Esophagus squamous epithelium (tissue), 5 donors: Measurements from ENCODE around the gene GABPB2. TPM values are rescaled to one million over a fixed set of nuclear protein-coding genes. Genes with fewer than 3 reads are reported as not detected.

Experiments
- DNase-seq: peaks from one replicate; lab custom pipeline; 2025; lab: John Stamatoyannopoulos, UW
- H3K27ac ChIP-seq, 4 donors: fragments of 200-600 bp; sonication (generic); one replicate each; pipeline ENCODE4 v1.5.1; 2016 to 2019; ENCODE audit warnings: mild to moderate bottlenecking in 1 of 4
- H3K27me3 ChIP-seq, 4 donors: fragments of 200-600 bp; sonication (generic); 1 replicate in 3 of 4; 2 replicates in 1 of 4; pipeline versions ENCODE4 v1.5.1 to v1.6.0; 2017 to 2021; ENCODE audit warnings: antibody characterized with exemption in 1 of 4
- H3K36me3 ChIP-seq, 3 donors: fragments of 200-600 bp; sonication (generic); one replicate each; pipeline ENCODE4 v1.5.1; 2016 to 2019
- H3K4me1 ChIP-seq, 3 donors: fragments of 200-600 bp; sonication (generic); one replicate each; pipeline ENCODE4 v1.5.1; 2017 to 2019
- H3K4me3 ChIP-seq, 4 donors: fragments of 200-600 bp; sonication (generic); 1 replicate in 3 of 4; 2 replicates in 1 of 4; pipeline ENCODE4 v1.5.1; 2016 to 2019; ENCODE audit warnings: mild to moderate bottlenecking in 2 of 4, moderate library complexity in 1 of 4
- H3K9me3 ChIP-seq, 3 donors: fragments of 200-600 bp; sonication (generic); one replicate each; pipeline ENCODE4 v1.5.1; 2016 to 2019
- POLR2A ChIP-seq, 4 donors: fragments of 450-650 bp; IDR thresholded peaks; one replicate each; pipeline ENCODE4 v1.6.1; 2017; ENCODE audit warnings: antibody characterized with exemption in 4 of 4, mild to moderate bottlenecking in 4 of 4, moderate library complexity in 3 of 4
- WGBS, 2 donors: methylation state at CpG; one replicate each; pipeline ENCODE4 v1.1.5; 2018; 5-methylcytosine and 5-hydroxymethylcytosine counted together
- intact Hi-C: fragments of 100-400 bp; cut with DNase I; formaldehyde crosslinking; loops from one replicate; pipeline ENCODE4 v1.15.0; 2022
- total RNA-seq, 4 donors: library from RNA; depleted of rRNA; stranded (reverse); fragments of >200 nt; gene quantifications; one replicate each; pipeline ENCODE4 v1.1.0, GENCODE V29; 2016
- TF ChIP-seq, protein P1 (sequence below), 6 experiments: fragments of 450-650 bp in 4 of 6; fragments of 200-600 bp in 2 of 6; sonication (generic) in 2 of 6; IDR thresholded peaks; one replicate each; pipeline ENCODE4 v1.5.1; 2016 to 2019; ENCODE audit warnings: antibody characterized with exemption in 6 of 6, mild to moderate bottlenecking in 4 of 6, moderate library complexity in 4 of 6
- donor health status: DM: yes; HTN: yes; CAD: no.

Gene GABPB2
- total RNA-seq, 4 donors from 2014 or later: 7.1 to 15.8 (median 11.0) TPM

DNA sequence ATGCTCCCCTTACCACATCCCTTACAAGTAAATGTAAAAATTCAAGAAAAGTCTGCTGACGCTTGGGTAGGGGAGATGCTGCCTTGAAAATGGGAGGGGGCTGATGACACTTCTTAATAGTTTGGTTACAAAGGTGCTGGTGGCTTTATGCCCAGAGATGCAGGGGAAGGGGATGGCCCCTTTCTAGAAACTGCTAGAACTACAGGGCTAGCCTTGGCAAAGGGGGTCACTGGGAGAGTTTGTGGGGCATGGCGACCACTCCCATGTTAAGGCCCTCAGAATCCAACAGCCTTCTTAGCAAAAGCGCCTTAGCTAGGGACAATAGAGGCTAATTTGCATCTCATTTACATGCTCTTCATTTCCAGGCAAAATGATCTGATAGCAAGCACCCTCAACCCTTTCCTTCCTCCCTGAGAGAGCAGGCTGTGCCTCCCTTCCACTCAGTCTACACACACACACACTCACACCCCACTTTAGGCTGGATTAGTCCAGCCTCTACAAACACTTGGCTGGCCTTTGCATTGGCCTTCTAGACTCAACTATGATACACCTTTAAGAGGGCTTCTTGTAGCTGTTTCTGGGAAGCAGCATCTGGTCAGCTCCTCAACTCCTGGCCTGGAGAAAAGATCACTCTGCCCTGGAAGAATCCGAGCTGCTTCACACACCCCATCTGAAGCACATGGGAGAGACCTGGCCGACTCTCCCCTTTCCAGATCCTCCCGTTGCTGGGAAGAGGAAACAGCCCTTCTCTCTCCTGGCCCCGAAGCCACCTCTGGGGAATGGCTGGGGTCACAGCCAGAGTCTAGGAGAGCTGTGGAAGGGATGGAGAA is 74.1 kb downstream of the GABPB2 start:
- Histone ChIP-seq H3K9me3 (no peaks in the 10 kb centered on the region), H3K27me3 (peaks cover 0 to 7% (median 0%) of the 10 kb centered on the region in 4 donors), H3K27ac (peak overlapping the region in 3 of 4 donors; percentile 87 to 89 (median 88)), H3K36me3 (no peaks in the 10 kb centered on the region), H3K4me1 (peaks cover 16 to 48% (median 21%) of the 10 kb centered on the region in 3 donors), H3K4me3 (peak overlapping the region in 3 of 4 donors; percentile 87 to 88 (median 87))
- no peak for DNase-seq
- intact Hi-C loops: no loop called here
- 83 to 90% methylated on average over 3 of the region's 7 CpGs for WGBS, 2 donors
- no peak for TF ChIP-seq POLR2A (IDR thresholded peaks at IDR 0.05)
- TF ChIP-seq, protein P1, sequence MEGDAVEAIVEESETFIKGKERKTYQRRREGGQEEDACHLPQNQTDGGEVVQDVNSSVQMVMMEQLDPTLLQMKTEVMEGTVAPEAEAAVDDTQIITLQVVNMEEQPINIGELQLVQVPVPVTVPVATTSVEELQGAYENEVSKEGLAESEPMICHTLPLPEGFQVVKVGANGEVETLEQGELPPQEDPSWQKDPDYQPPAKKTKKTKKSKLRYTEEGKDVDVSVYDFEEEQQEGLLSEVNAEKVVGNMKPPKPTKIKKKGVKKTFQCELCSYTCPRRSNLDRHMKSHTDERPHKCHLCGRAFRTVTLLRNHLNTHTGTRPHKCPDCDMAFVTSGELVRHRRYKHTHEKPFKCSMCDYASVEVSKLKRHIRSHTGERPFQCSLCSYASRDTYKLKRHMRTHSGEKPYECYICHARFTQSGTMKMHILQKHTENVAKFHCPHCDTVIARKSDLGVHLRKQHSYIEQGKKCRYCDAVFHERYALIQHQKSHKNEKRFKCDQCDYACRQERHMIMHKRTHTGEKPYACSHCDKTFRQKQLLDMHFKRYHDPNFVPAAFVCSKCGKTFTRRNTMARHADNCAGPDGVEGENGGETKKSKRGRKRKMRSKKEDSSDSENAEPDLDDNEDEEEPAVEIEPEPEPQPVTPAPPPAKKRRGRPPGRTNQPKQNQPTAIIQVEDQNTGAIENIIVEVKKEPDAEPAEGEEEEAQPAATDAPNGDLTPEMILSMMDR (IDR thresholded peaks at IDR 0.05): no peak

DNA sequence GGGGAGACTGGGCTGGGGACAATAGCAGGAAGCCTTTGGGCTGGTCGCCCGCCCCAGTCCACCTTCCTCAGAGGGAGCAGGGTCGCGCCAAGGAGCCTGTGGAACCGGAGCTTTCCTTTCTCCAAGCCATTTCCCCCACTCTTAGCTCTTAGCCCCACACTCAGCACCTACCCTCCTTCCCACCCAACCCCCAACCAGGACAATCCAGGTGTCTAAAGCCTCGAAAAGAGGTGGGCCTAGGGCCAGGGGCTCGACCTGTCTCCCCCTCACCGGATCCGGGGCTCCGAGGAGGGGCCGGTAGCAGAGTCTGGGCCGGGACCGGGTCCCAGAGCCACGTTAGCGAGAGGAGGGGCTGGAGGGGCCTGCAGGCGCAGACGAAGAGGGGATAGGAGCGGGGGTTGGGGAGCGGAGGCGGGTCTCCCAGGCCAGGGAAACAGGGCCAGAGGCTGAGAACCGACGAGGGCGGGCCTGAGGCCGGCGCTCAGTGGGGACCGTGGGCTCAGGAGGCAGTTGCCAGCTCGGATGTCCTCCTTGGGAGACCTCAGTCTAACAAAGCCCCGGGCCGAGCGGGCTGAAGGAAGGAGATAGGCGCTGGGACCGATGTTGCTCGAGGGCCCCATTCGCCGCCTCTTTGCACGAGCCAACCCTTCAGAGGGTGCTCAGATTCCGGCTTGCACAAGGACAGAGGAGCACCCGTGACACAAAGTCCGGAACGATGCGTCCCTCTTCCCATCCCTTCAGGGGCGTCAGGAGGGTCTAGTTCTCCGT is 74.9 kb downstream of the GABPB2 start:
- no peaks in the 10 kb centered on the region for H3K36me3 ChIP-seq
- peak overlapping the region; percentile 58 to 88 (median 87) for H3K4me3 ChIP-seq
- peaks cover 0 to 7% (median 0%) of the 10 kb centered on the region in 4 donors for H3K27me3 ChIP-seq
- H3K9me3 ChIP-seq: no peaks in the 10 kb centered on the region
- H3K27ac ChIP-seq: peak overlapping the region; percentile 7 to 89 (median 88)
- TF ChIP-seq POLR2A (IDR thresholded peaks at IDR 0.05): no peak
- TF ChIP-seq, protein P1 (IDR thresholded peaks at IDR 0.05): no peak
- intact Hi-C loops: no loop called here
- no peak for DNase-seq
- 8 to 71% methylated on average over 3 to 18 of the region's 43 CpGs for WGBS, 2 donors
- peaks cover 16 to 48% (median 21%) of the 10 kb centered on the region in 3 donors for H3K4me1 ChIP-seq

DNA sequence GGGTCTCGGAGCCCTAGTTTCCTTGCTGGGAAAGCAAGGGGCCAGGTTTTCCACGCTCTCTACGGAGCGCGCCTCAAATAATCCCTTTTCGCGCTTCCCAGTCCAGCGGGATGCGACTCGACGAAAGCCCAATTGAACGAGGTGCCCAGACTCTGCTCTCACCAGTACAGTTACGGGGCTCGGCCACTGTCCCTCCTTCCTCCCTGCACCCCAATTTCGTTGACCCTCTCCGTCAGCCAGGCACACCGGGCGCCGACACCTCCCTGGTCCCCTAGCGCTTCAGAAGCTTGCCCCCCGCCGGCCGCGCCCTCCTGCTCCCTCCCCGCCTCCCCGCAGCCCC is 75.5 kb downstream of the GABPB2 start:
- H3K4me3 ChIP-seq: peak overlapping the region; percentile 58 to 88 (median 87)
- no peaks in the 10 kb centered on the region for H3K9me3 ChIP-seq
- peak overlapping the region; percentile 74 to 89 (median 88) for H3K27ac ChIP-seq
- DNase-seq: no peak
- TF ChIP-seq POLR2A (IDR thresholded peaks at IDR 0.05): no peak
- TF ChIP-seq, protein P1 (IDR thresholded peaks at IDR 0.05): no peak
- peaks cover 16 to 48% (median 21%) of the 10 kb centered on the region in 3 donors for H3K4me1 ChIP-seq
- intact Hi-C loops: no loop called here
- WGBS, 2 donors: 0% methylated on average over 4 to 8 of the region's 26 CpGs
- peaks cover 0 to 7% (median 0%) of the 10 kb centered on the region in 4 donors for H3K27me3 ChIP-seq
- no peaks in the 10 kb centered on the region for H3K36me3 ChIP-seq

DNA sequence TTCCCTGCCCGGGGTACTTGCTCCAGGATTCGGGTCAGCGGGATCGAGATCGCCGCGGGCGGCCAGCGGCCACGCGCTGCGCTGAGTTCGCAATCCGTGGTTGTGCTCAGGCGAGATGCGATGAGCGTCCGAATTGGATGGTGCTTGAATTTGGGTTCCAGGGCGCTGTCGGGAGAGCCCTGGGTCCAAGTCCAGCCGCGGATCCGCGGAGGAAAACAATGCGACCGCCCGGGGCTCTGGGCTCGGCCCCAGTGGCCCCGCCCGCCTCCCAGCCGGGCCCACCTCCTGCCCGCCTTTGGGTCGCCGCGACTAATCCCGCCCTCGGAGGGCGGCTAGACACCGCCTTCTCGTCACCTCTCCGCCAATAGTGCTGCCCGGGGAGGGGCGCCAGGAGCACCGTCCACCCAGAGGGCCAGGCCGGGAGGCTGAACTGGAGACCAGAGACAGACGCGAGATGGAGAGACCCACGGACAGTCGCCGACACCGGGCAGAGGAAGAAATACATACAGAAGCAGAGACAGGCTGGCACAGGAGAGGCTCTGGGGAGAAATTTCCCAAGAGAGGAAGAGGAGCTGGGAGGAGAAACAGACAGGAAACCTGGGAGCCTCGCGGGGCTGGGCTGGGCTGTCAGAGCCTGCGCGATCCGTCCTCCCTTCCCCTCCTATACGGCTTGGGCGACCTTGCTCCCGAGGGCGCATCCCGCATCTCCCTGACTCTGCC is 76.0 kb downstream of the GABPB2 start, which contains the start of gene SEMA6C:
Gene SEMA6C, minus strand, starts transcription at position 220 of the 720 bp plus-strand sequence. CDS start 4,010 bp downstream, outside the sequence.
- DNase-seq: peak; percentile 54
- Histone ChIP-seq H3K36me3 (no peaks in the 10 kb centered on the region), H3K27me3 (peaks cover 0 to 7% (median 0%) of the 10 kb centered on the region in 4 donors), H3K4me3 (peak within 1 kb of the TSS; percentile 58 to 88 (median 87)), H3K4me1 (peaks cover 16 to 48% (median 21%) of the 10 kb centered on the region in 3 donors), H3K9me3 (no peaks in the 10 kb centered on the region), H3K27ac (peak within 1 kb of the TSS; percentile 74 to 89 (median 88))
- 0% methylated on average over 11 to 16 of the region's 61 CpGs for WGBS, 2 donors
- TF ChIP-seq, protein P1 (IDR thresholded peaks at IDR 0.05): no peak
- TF ChIP-seq POLR2A (IDR thresholded peaks at IDR 0.05): peak in 2 of 4 donors; percentile 72 to 75
- intact Hi-C loops: no loop called here
